Thyroid gland (tissue), 4 donors: ENCODE measurements around the gene LAX1.

Source experiments
- POLR2A ChIP-seq, 2 donors: fragments of 450-650 bp; IDR thresholded peaks; one replicate each; pipeline ENCODE4 v1.6.1; 2017; ENCODE audit warnings: antibody characterized with exemption in 2 of 2, mild to moderate bottlenecking in 2 of 2, moderate library complexity in 1 of 2
- TF ChIP-seq, protein P1 (sequence below), 6 experiments: fragments of 200-600 bp in 3 of 6; fragments of 450-650 bp in 3 of 6; sonication (generic) in 3 of 6; IDR thresholded peaks; one replicate each; pipeline ENCODE4 v1.5.1; 2016 to 2019; ENCODE audit warnings: antibody characterized with exemption in 6 of 6, mild to moderate bottlenecking in 2 of 6, inconsistent platforms in 1 of 6, moderate library complexity in 1 of 6

DNA sequence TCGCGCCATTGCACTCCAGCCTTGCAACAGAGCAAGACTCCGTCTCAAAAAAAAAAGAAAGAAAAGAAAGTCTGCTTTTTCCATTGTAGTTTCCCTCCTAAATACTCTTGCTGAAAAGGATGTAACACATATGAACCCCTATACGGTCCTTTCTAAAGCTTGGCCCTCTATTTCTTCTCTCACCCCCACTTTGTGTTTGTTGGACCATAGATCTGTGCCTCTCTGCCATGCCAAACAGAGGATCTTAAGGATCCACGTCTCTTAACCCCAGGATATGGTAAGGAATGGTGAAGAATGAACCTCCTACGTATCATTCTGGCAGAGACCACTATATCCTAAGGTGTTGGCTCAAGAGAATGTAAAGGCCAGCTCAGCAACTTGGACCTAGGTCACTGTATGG is 18.7 kb upstream of the LAX1 start:
- TF ChIP-seq, protein P1, sequence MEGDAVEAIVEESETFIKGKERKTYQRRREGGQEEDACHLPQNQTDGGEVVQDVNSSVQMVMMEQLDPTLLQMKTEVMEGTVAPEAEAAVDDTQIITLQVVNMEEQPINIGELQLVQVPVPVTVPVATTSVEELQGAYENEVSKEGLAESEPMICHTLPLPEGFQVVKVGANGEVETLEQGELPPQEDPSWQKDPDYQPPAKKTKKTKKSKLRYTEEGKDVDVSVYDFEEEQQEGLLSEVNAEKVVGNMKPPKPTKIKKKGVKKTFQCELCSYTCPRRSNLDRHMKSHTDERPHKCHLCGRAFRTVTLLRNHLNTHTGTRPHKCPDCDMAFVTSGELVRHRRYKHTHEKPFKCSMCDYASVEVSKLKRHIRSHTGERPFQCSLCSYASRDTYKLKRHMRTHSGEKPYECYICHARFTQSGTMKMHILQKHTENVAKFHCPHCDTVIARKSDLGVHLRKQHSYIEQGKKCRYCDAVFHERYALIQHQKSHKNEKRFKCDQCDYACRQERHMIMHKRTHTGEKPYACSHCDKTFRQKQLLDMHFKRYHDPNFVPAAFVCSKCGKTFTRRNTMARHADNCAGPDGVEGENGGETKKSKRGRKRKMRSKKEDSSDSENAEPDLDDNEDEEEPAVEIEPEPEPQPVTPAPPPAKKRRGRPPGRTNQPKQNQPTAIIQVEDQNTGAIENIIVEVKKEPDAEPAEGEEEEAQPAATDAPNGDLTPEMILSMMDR (IDR thresholded peaks at IDR 0.05): no peak
- no peak for TF ChIP-seq POLR2A (IDR thresholded peaks at IDR 0.05)
